SK-N-SH treated with all-trans-retinoic acid at 6 μM for 48 hours (cell line): Measurements from ENCODE around the gene KCTD17.

Source experiments
- ARNTL ChIP-seq: fragments of 450-650 bp; formaldehyde crosslinking; IDR thresholded peaks from 2 replicates; pipeline ENCODE4 v1.5.0; 2020; ENCODE audit warnings: low read depth, mild to moderate bottlenecking, moderate library complexity, borderline replicate concordance
- BACH2 ChIP-seq: fragments of 250-450 bp; sonication (Bioruptor Pico); IDR thresholded peaks from 2 replicates; pipeline ENCODE4 v1.9.0; 2021; ENCODE audit warnings: mild to moderate bottlenecking, borderline replicate concordance
- PPARA ChIP-seq: fragments of 250-450 bp; sonication (Bioruptor Pico); IDR thresholded peaks from 2 replicates; pipeline ENCODE4 v1.5.0; 2020; ENCODE audit warnings: mild to moderate bottlenecking, borderline replicate concordance
- RARB ChIP-seq: fragments of 250-450 bp; sonication (Bioruptor Pico); IDR thresholded peaks from 2 replicates; pipeline ENCODE4 v1.8.0; 2021; ENCODE audit warnings: mild to moderate bottlenecking, moderate library complexity
- ZFP3 ChIP-seq: fragments of 250-450 bp; sonication (Bioruptor Pico); IDR thresholded peaks from 2 replicates; pipeline ENCODE4 v1.5.0; 2020; ENCODE audit warnings: mild to moderate bottlenecking, moderate library complexity
- ZNF565 ChIP-seq: fragments of 450-650 bp; formaldehyde crosslinking; conservative IDR thresholded peaks from 2 replicates; pipeline ENCODE4 v1.5.0; 2020; ENCODE audit warnings: low read depth, mild to moderate bottlenecking, moderate library complexity

DNA sequence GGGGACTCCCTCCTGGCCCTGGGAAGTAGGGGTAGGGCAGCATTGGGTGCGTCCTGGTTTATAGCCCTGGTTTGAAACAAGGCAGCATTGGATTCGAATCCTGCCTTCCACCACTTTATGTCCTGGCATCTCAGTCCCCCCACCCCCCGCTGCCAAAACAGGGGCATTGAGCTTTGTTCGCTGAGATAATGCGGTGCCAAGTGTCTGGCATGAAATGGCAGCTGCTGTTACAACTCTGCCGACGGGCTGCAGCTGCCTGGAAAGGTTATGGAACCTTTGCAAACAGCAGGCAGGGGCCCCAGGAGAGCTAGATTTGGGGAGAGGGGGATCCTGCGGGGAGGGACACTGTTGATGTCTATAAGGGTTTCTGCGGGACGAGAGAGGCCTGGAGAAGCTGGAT, 34.2 kb upstream of the KCTD17 start:
- no peak for TF ChIP-seq ZFP3 (CRISPR knock-in tag)
- TF ChIP-seq ZNF565 = no peak
- no peak for TF ChIP-seq RARB (CRISPR knock-in tag)
- no peak for TF ChIP-seq ARNTL (CRISPR knock-in tag)
- no peak for TF ChIP-seq PPARA (CRISPR knock-in tag)
- TF ChIP-seq BACH2 = no peak
